ENCODE results near the gene HFE. TPM values are rescaled to one million over a fixed set of nuclear protein-coding genes. Genes with fewer than 3 reads are reported as not detected.
A peak's percentile ranks its signal among the peaks of the same experiment; 100 is the strongest.

HFE gene
- total and polyA plus RNA-seq, 2 of the 13 experiments (the other 11 are each of a cell fraction or from before 2014, with no cell fraction given), result 3.7 to 6.3 TPM

- TF ChIP-seq CREB1 (IDR thresholded peaks at IDR 0.05) (no peak), CREB1 (CRISPR knock-in tag; IDR thresholded peaks at IDR 0.05) (no peak), ZC3H13 (CRISPR knock-in tag; IDR thresholded peaks at IDR 0.05) (no peak), ZNF142 (CRISPR knock-in tag; IDR thresholded peaks at IDR 0.05) (no peak), ELF4 (CRISPR knock-in tag; IDR thresholded peaks at IDR 0.05; ENCODE audit: borderline replicate concordance) (no peak; the same call in 1 of the 2 replicates), AHDC1 (CRISPR knock-in tag; IDR thresholded peaks at IDR 0.05; ENCODE audit: borderline replicate concordance) (peak; percentile 62), ZFP91 (CRISPR knock-in tag; IDR thresholded peaks at IDR 0.05; ENCODE audit: borderline replicate concordance) (peak; percentile 78; the same call in 1 of the 2 replicates), ZNF770 (CRISPR knock-in tag; IDR thresholded peaks at IDR 0.05) (no peak; the same call in 1 of the 2 replicates), CC2D1A (CRISPR knock-in tag; IDR thresholded peaks at IDR 0.05) (no peak), CREB3 (CRISPR knock-in tag; IDR thresholded peaks at IDR 0.05) (no peak), CCAR2 (optimal IDR thresholded peaks at IDR 0.05; ENCODE audit: low read depth, low read length) (no peak)
Observed at GRCh38 chr6:26087284-26088115, at the start of gene HFE (continued).
